Fibroblast of pulmonary artery (primary cell): ENCODE measurements around the gene MYL2.

ENCODE experiments used
- DNase-seq: peaks from one replicate; pipeline ENCODE4 v3.0.0-alpha.2; 2010; ENCODE audit warnings: low read depth
- H3K4me3 ChIP-seq: replicated peaks from 2 replicates; pipeline ENCODE4 v1.5.1; 2011; ENCODE audit warnings: low read depth, mild to moderate bottlenecking, control low read depth, low read length, moderate library complexity
- TF ChIP-seq, protein P1 (sequence below): IDR thresholded peaks from 2 replicates; pipeline ENCODE4 v1.5.1; 2011; ENCODE audit warnings: mild to moderate bottlenecking, control low read depth, low read length, inconsistent platforms; ENCODE audit errors: missing control alignments

The MYL2 gene

DNA sequence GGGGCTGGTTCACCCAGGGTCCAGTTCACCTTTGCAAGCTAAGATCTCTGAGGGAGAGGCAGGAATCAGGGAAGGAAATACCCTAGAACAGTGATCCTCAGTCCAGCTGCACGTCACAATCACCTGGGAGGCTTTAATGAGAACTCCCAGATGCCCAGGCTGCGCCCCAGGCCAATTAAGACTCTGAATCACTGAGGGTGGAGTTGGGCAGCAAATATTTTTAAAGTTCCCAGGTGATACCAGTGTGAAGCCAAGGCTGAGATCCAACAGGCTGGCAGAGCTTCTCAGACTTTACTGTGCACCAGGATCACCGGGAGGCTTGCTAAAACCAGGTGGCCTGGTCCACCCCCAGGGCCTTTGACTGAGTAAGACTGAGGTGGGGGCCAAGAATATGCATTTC lies 23.8 kb downstream of the MYL2 start:
- H3K4me3 ChIP-seq: no peak overlapping the region
- TF ChIP-seq, protein P1, sequence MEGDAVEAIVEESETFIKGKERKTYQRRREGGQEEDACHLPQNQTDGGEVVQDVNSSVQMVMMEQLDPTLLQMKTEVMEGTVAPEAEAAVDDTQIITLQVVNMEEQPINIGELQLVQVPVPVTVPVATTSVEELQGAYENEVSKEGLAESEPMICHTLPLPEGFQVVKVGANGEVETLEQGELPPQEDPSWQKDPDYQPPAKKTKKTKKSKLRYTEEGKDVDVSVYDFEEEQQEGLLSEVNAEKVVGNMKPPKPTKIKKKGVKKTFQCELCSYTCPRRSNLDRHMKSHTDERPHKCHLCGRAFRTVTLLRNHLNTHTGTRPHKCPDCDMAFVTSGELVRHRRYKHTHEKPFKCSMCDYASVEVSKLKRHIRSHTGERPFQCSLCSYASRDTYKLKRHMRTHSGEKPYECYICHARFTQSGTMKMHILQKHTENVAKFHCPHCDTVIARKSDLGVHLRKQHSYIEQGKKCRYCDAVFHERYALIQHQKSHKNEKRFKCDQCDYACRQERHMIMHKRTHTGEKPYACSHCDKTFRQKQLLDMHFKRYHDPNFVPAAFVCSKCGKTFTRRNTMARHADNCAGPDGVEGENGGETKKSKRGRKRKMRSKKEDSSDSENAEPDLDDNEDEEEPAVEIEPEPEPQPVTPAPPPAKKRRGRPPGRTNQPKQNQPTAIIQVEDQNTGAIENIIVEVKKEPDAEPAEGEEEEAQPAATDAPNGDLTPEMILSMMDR: no peak
- DNase-seq: no peak

DNA sequence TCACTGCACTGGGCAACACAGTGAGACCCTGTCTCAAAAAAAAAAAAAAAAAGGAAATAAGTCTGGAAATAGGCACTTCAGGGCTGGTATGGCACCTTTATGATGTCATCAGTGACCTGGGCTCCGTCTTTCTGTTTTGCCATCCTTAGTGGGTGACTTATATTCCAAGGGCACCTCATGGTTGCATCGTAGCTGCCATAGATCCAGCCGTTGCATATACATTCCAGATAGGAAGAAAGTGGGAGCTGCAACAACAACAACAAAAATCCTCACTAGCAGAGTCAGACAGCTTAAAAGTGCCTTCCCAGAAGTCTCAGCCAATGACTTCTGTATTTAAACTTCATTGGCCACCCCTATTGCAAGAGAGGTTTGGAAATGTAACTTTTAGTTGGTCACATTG lies 26.4 kb downstream of the MYL2 start:
- no peak for DNase-seq
- TF ChIP-seq, protein P1: no peak
- H3K4me3 ChIP-seq: no peak overlapping the region

DNA sequence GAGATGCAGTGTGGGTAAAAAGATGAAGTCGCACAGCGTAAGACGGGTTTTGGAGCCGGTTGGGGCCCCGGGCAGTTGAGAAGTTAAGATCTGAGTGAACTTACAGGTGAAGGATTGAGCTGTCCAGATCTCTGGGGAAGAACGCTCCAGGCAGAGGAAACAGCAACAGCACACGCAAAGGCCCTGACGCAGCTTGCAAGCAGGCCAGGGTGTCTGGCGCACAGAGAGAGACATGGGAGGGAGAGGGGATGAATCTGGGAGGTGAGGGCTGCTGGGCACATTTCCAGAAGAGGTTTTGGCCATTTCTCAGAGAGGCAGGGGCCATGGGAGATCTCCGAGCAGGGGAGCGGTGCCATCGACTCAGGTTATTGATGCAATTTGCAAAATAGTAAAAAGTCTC lies 31.0 kb downstream of the MYL2 start:
- TF ChIP-seq, protein P1: no peak
- H3K4me3 ChIP-seq: no peak overlapping the region
- DNase-seq: no peak

DNA sequence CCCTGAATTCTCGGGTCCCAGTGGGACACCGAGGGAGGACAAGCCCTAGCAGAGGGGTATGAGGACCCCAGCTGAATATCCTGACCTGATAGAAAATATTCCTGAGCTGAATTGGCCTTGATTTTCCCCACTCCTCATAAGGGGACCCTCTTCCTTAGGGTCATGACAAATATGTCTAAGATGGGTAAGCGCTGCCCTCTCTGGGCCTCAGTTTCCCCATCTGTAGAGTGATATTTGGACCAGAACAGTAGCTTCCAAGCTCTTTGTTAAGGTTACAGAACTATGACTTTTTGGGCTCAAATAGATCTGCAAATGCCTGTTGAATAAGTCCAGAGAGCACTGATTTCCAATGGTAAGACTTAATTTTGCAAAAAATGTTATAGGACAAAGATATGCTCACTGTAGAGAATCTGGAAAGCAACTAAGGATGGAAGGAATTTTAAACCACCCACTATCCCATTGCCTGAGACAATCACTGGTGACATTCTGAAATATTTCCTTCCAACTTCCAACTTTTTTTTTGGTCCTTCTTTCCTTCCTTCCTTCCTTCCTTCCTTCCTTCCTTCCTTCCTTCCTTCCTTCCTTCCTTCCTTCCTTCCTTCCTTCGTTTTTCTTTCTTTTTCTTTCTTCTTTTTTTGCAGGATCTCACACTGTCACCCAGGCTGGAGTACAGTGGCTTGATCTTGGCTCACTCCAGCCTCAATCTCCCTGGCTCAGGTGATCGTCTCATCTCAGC lies 32.0 kb downstream of the MYL2 start:
- no peak for DNase-seq
- TF ChIP-seq, protein P1: no peak
- H3K4me3 ChIP-seq: no peak overlapping the region

DNA sequence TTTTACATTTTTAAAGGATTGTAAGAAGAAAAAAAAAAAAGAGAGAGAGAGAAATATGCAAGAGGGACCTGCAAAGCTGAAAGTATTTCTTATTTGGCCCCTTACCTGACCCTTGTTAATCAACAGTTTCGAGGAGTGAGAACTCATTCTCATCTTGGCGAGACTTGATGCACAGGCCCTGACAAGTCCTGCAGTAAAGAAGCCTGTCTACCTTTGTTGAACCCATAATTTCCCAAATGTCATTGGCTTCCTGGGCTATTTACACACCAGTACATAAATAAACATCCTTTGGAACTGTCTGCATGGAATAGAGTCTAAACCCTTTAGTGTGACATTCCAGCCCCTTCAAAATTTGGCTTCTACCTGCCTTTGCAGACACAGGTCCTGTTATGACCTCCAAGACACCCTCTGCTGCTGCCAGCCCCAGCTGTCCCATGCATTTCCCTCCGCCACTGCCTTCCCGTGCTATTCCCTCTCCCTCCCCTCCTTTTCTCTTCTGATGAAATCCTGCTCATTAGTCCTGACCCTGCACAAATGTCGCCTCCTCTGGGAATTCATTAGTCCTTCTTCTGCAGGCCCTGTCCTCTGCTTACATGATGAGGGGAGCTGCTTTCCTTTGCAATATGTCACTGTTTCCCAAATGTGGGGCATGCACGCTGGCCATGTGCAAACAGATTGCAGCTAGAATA lies 35.1 kb downstream of the MYL2 start:
- no peak for DNase-seq
- TF ChIP-seq, protein P1: no peak

DNA sequence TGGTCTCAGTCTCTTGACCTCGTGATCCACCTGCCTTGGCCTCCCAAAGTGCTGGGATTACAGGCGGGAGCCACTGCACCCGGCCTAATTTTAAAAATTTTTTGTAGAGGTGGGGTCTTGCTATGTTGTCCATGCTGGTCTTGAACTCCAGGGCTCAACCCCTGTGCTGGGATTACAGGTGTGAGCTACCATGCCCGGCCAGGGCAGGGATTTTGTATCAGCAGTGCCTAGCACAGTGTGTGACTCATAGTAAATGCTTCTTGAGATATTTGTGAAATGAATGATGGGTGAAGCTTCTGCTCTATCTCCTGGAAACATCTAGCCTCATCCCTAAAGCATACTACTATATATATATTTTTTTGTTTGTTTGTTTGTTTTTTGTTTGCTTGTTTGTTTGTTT lies 37.1 kb downstream of the MYL2 start:
- TF ChIP-seq, protein P1: no peak
- DNase-seq: no peak
- no peak overlapping the region for H3K4me3 ChIP-seq

More for the DNA sequence above, 35.1 kb downstream of the MYL2 start:
- H3K4me3 ChIP-seq: no peak overlapping the region
